Brain microvascular endothelial cell (primary cell): ENCODE results near the gene PACSIN1.

Source experiments
- DNase-seq: peaks from one replicate; pipeline ENCODE4 v3.0.0-alpha.2; 2020
- H3K27ac ChIP-seq: fragments of 250-450 bp; sonication (Bioruptor Pico); 2 replicates; pipeline ENCODE4 v1.5.1; 2020; ENCODE audit warnings: mild to moderate bottlenecking, moderate library complexity
- H3K27me3 ChIP-seq: fragments of 250-450 bp; sonication (Bioruptor Pico); replicated peaks from 2 replicates; pipeline ENCODE4 v1.5.1; 2020; ENCODE audit warnings: mild to moderate bottlenecking
- H3K36me3 ChIP-seq: fragments of 250-450 bp; sonication (Bioruptor Pico); replicated peaks from 2 replicates; pipeline ENCODE4 v1.5.1; 2020; ENCODE audit warnings: mild to moderate bottlenecking
- H3K4me3 ChIP-seq: 2 replicates; pipeline ENCODE4 v1.5.1; 2011; ENCODE audit warnings: low read depth, mild to moderate bottlenecking, control low read depth, low read length, moderate library complexity
- CTCF ChIP-seq: IDR thresholded peaks from 2 replicates; pipeline ENCODE4 v1.5.1; 2011; ENCODE audit warnings: low read depth, mild to moderate bottlenecking, moderate library complexity, low read length, control low read depth, inconsistent platforms; ENCODE audit errors: missing control alignments
- in situ Hi-C: cut with HindIII; loops from 2 replicates; pipeline ENCODE4 v1.10.0; 2017; ENCODE audit warnings: low sequenced_read_pairs, low pct_ligation_motif_present

The PACSIN1 gene

DNA sequence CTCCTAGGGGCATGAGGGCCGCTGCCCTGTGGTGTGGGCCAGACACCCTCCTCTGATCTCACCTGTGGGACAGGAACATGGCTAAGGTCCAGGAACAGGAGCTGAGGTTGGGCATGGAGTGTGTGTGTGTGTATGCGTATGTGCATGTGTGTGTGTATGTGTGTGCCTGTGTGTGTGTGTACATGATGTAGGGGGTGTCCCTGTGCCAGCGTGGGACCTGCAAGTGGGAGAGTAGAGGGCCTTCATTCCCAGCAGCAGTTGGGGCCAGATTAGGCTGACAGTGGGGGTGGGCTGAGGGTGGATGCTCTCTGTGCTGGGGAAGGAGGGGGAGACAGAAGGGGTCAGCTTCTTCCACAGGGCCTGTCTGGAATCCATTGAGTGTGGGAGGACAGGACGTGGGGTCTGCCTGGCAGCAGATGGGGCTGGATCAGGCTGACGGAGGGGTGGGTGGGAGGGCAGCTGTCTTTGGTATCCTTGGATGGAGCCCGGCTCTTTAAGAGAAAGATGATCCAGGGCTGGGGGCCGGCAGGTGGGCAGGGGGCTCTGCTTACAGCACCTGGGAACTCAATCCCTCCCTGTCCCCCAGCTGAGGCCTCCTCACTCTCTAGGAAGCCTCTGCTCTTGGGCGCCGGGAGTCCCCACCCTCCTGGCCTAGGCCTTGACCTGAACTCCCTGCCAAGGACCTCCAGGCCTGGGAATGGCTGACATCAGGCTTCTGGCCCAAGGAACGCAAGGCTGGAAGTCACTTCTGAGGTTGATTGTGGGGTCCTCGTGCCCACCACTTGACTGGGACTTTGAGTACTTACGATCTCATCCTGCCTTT is 46.2 kb downstream of the PACSIN1 start:
- peaks cover 18% of the 10 kb centered on the region for H3K27me3 ChIP-seq
- TF ChIP-seq CTCF, result no peak
- in situ Hi-C loops, result no loop called here

GRCh38 chr6:34512738-34513115 is 46.9 kb downstream of the PACSIN1 start:
- Histone ChIP-seq H3K4me3 (no peak overlapping the region), H3K27ac (no peak overlapping the region), H3K27me3 (peaks cover 18% of the 10 kb centered on the region), H3K36me3 (no peaks in the 10 kb centered on the region)
- in situ Hi-C loops, result no loop called here
- no peak for DNase-seq
- no peak for TF ChIP-seq CTCF

More for the DNA sequence above, 46.2 kb downstream of the PACSIN1 start:
- no peak overlapping the region for H3K4me3 ChIP-seq
- no peak overlapping the region for H3K27ac ChIP-seq
- DNase-seq, result no peak
- H3K36me3 ChIP-seq, result no peaks in the 10 kb centered on the region

DNA sequence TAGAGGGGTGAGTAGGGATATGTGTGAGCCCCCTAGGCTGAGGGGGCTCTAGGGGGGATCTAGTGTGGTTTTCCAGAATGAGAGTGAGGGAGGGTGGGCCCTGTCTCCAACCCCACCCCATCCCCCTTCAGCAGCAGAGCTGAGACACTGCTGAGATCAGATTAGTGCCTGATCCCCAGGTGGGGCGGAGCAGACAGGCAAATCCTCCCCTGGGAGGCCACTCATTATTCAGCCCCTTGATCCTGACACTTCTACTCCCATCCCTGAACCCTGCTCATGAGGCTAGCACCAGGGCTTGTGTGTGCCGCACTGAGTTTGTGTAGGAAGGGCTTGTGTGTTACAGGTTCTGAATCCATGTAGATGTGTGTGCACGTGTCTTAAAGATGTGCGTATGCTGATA is 47.8 kb downstream of the PACSIN1 start:
- no peak overlapping the region for H3K27ac ChIP-seq
- H3K27me3 ChIP-seq, result peaks cover 18% of the 10 kb centered on the region

DNA sequence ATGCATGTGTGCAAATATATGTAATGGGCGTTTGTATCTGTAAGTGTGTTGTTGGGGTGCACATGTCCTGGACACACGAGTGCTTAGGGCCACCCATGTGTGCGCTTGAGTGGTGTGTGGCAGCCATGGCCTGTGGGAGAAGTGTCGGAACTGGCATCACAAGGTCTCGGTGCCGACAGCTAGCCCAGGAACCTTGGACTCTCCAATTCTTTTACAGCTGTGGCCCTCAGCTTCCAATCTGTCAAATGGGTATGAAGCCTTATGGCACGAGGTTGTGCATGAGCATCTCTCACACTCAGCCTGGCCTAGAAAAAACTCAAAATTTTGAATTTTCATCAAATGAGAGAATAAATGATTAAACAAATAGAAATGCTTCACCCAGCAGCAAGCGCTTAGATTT is 48.2 kb downstream of the PACSIN1 start:
- Histone ChIP-seq H3K27me3 (peaks cover 18% of the 10 kb centered on the region), H3K36me3 (no peaks in the 10 kb centered on the region), H3K27ac (no peak overlapping the region), H3K4me3 (no peak overlapping the region)
- in situ Hi-C loops, result no loop called here
- TF ChIP-seq CTCF, result no peak
- DNase-seq, result no peak

More for the DNA sequence above, 47.8 kb downstream of the PACSIN1 start:
- no peak overlapping the region for H3K4me3 ChIP-seq
- no peaks in the 10 kb centered on the region for H3K36me3 ChIP-seq
- in situ Hi-C loops, result no loop called here
- TF ChIP-seq CTCF, result no peak
- DNase-seq, result no peak

GRCh38 chr6:34514593-34515472 is 49.0 kb downstream of the PACSIN1 start:
- DNase-seq, result peak; percentile 55
- in situ Hi-C loops, result no loop called here
- TF ChIP-seq CTCF, result no peak
- H3K36me3 ChIP-seq, result no peaks in the 10 kb centered on the region
- H3K27ac ChIP-seq, result no peak overlapping the region
- peaks cover 18% of the 10 kb centered on the region for H3K27me3 ChIP-seq
- H3K4me3 ChIP-seq, result no peak overlapping the region
